22Rv1 (cell line): ENCODE data around the gene ACYP2.

ENCODE experiments used
- CTCF ChIP-seq: fragments of 450-650 bp; IDR thresholded peaks from 2 replicates; pipeline ENCODE4 v1.5.1; 2017; ENCODE audit warnings: mild to moderate bottlenecking
- ZFX ChIP-seq: fragments of 450-650 bp; IDR thresholded peaks from 2 replicates; pipeline ENCODE4 v1.6.1; 2017; ENCODE audit warnings: antibody characterized with exemption, borderline replicate concordance

GRCh38 chr2:54067851-54068375 lies 47.5 kb upstream of the ACYP2 start:
- TF ChIP-seq CTCF (no peak), ZFX (no peak)
